GM21529 (cell line): ENCODE measurements around the gene VANGL1.

Experiments used
- ATAC-seq: cut with Tn5 transposase; IDR thresholded peaks from one replicate; pipeline ENCODE4 v1.9.1; 2021; ENCODE audit not compliant: unreplicated experiment

The VANGL1 gene

DNA sequence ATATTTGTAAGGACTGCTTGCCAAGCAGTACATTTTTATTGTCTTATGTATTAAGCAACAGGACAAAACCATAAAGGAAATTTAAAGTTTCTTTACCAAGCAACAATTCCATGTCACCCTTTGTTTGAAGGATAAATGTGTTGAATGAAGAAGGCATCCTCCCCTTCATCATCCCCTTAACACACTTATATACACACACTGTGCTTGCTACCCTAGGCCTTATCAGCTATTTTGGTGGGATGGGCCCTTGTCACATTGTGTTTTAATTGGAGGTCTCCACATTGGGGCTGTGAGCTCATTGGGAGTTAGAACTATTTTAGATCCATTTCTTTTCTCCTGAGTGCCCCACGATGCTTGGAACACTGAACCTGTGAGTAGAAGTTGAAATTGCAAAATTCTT lies 1.9 kb downstream of the VANGL1 start:
- no peak for ATAC-seq

GRCh38 chr1:115644109-115644508 lies 2.3 kb downstream of the VANGL1 start:
- ATAC-seq: no peak

GRCh38 chr1:115647047-115647446 lies 5.3 kb downstream of the VANGL1 start:
- ATAC-seq: no peak

- ATAC-seq: no peak
These were observed 5.7 kb downstream of the VANGL1 start for GRCh38 chr1:115647507-115647906.

DNA sequence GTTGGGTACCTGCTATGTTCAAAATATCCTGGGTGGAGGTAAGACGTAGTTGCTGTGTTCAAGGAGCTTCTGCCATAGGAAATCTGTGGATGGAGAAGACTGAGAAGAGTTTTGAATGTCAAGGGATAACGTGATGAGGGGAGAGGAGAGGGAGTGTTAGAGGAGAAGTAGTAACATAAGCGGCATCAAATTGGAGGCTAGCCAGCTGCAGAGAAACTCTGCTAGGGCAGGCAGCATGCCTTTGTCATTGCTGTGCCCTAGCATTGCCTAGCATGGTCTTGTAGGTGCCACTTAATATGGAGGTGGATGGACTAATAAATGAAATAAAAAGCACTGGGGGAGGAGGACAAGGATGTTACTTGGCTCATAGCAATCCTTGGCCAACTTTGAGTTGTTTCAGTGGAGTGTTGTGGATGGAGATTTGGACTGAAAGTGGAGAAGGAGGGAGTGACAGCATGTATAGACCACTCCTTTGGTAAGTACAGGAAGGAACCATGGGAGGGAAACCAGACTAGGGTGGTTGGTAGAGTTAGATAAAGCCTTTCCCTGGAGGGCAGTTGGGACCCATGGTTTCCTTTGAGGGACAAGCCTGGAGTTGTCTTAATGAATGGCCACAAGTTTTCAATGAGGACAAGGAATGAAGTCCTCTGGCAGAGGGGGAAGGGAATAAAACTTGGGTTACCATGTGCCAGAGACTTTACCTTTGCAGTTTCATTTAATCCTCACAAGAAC lies 6.3 kb downstream of the VANGL1 start:
- no peak for ATAC-seq

DNA sequence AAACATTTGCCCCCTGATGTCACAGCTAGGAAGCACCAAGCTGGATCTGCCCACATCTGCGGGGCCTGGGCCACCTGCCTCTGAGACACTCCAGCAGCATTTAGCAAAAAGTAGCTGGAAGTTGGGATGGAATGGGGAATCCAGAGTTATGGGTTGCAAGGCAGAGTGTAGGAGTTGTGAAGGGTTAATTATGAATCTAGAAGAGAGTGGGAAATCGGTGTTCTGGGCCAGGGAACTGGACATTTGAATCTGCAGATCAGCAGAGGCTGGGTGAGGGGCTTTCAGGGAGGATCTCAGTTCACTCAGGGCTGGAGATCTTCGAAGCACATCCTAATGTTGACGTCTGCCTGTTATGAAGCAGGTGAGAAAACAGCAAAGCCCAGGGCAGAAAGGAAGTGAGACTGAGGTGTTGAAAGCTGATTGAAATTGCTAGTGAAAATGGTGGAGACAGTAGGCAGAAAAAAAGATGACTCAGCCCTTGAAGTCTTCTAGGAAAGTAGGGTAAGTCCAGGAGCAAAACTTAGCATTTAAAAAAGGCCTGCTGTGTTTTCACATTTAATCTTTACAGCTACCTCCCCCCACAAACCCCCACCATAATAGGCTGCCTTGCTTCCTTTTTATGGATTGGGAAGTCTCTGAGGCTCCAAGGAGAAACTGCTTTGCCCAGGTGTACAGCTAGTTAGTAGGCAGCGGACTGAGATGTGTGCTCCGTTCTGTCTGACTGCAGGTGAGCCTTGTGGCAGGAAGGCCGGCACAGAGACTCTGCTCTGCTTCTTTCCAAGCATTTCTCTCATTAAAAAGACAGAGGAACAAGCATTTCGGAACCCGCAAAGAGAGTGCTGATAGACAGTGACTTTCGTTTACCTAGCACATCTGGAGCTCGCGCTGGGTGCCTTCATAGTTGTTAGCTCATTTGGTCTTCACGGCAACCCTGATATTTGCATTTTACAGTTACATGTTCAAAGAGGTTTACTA lies 7.2 kb downstream of the VANGL1 start:
- peak; percentile 93 for ATAC-seq

DNA sequence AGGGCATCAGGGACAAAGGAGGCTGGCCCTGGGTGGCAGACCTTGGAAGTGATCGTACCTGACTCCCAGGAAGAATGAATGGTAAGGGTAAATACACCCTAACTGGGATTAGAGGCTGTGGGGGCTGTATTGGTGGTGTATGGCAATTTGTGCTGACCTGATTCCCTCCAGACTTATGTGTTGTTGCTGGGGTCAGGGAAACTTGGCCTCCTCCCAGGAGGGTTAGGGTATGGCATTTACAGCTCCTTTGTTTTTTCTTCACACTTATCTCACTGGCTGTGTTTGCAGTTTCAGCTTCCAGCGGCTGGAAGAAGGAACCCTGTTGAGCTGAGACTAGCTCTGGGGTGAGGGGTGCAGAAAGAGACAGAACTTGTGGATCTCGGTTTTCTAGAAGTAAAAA lies 8.2 kb downstream of the VANGL1 start:
- no peak for ATAC-seq

DNA sequence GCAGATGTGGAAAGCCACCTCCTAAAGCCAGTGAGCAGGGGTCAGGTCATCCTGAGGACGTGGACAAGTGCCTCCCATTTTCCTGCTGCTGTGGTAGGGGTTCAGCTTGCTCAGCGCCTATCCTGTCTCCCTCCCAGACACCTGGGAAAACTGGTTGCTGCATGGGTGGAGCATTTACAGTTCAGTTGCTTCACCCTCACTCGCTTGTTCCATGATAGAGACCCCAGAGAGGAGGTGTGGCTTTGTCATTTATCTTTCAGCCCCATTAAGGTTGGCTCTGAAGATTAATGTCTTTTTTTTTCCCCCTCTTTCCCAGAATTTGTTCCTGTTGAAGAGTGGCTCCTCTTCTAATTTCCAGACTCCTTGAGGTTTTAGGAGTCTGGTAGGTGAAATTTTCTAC lies 9.2 kb downstream of the VANGL1 start:
- no peak for ATAC-seq

DNA sequence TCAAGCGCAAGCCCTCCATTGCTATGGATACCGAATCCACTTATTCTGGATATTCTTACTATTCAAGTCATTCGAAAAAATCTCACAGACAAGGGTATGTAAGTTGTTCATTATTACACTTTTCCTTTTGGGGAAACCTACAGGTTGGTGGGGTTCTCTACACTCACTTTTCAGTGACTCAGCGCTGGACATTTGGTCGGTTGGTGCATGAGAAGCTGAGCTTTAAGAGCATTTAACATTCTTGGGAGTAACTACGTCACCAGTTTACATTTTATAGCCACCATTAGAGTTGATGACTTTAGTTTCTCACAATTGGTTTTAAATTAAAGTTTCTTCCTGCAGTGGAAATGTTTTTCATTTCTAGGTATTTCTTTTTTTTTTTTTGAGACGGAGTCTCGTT lies 9.6 kb downstream of the VANGL1 start:
- no peak for ATAC-seq

GRCh38 chr1:115652236-115652788 lies 10.5 kb downstream of the VANGL1 start:
- no peak for ATAC-seq

- ATAC-seq: no peak
These were observed 12.4 kb downstream of the VANGL1 start for GRCh38 chr1:115654125-115654524.

DNA sequence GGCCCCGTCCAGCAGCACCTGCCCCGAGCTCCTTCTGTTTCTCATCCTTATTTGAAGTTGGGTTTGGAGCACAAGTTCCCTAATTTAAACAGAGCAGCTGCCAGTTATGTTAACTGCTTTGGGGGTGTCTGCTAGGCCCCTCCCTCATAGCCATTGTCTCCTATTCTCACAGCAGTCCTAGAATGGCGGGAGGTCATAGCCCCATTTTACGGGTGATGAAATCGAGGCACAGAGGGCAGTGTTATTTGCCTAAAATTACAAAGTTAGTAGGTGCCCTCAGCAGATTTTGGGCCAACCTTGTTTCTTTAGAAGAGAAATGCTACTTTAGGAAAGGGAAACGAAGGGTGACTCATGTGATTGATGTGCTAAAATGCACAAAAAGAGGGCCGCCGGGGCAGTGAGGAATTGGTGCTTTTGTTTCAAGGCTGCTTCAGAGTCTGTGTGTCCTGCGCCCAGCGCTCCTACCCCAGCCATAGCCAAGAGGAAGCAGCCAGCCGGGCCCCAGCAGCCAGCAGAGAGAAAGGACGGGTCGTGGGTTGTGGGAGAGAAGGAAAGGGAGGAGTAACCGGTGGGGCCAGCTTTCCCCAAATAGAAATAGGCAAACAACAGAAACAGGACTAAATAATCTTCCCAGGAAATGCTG lies 13.0 kb downstream of the VANGL1 start:
- no peak for ATAC-seq

- ATAC-seq: no peak
These were observed 13.5 kb downstream of the VANGL1 start for GRCh38 chr1:115655306-115655663.

GRCh38 chr1:115655916-115656315 lies 14.1 kb downstream of the VANGL1 start:
- ATAC-seq: no peak

- ATAC-seq: no peak
These were observed 14.8 kb downstream of the VANGL1 start for GRCh38 chr1:115656461-115657077.

DNA sequence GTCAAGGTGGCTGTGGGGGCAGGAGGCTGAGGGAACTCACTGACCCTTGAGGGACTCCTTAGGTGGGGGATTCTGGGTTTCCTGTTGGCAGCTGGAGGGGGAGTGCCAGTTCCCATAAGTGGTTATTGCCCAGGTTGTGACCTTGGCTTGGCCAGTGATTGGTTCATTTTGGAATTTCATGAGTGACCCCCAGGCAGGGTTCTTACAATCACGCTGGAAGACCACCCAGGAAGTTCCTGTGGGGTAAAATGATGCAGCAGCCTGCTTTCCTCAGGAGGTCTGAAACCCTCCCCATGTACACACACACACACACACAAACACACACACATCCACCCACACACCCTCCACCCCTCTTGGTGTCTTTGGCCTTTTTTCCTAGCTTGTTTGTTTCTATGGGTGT lies 16.9 kb downstream of the VANGL1 start:
- ATAC-seq: no peak

DNA sequence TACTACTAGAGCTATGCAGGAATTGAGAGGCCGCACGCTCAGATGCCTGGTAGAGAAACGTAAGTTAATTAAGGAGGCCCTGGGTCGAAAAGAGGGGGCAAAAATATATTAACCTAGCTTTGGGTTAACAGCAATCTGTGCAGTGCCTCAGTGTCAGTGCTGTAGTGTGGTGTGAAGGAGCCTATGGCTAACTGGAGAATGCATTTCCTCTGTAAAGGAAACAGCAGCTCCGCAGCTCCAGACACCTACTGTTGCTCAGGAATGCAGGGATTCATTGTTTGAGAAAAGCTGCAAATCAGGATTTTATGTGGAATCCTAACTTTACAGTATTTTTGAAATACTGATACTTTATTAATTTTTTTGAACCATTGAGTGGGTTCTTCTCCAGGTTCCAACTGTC lies 18.4 kb downstream of the VANGL1 start:
- no peak for ATAC-seq

- no peak for ATAC-seq
These were observed 19.4 kb downstream of the VANGL1 start for GRCh38 chr1:115661157-115661556.

- no peak for ATAC-seq
These were observed 23.7 kb downstream of the VANGL1 start for GRCh38 chr1:115665319-115666096.

DNA sequence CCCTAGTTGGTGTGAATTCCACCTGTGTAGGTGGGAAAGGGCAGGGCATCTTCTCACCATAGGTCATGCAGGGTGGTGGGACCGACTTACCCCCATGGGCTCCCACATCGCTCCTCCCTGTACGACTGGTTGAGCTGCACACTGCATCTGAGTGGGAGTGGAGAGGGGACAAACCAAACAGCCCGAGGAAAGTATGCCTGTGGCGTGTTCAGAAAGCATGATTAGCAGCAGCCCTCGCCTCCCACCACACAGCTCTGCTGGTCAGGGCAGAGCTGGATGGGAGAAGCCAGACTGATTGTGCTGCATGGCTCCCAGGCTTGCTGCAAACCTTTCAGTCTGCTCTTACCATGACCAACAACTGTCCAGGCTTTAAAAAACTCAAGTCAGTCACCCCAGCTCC lies 24.4 kb downstream of the VANGL1 start:
- no peak for ATAC-seq
